GOT3 (cell line): ENCODE data around the gene ASPG.

Source experiments
- DNase-seq: peaks from one replicate; lab custom pipeline; 2025; ENCODE audit warnings: mixed read lengths; lab: John Stamatoyannopoulos, UW

ASPG gene

DNA sequence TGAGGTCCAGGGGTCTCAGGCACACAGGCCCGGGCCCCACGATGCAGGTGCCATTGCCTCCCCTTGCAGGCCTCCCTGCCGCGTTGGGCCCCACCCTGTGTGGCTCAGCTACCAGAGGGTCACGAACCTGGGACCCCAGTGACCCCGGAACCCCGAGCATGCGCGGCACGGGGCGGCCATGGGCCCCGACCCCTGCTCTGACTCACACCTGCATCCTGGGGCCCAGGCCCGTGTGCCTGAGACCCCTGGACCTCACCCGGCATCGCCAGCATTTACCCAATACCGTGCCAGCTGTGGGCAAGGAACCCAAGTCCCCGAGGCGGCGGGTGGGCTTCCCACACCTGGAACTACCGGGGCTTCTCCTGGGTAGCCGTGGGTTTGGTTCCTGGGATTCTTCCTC lies 78.0 kb downstream of the ASPG start:
- DNase-seq = no peak

DNA sequence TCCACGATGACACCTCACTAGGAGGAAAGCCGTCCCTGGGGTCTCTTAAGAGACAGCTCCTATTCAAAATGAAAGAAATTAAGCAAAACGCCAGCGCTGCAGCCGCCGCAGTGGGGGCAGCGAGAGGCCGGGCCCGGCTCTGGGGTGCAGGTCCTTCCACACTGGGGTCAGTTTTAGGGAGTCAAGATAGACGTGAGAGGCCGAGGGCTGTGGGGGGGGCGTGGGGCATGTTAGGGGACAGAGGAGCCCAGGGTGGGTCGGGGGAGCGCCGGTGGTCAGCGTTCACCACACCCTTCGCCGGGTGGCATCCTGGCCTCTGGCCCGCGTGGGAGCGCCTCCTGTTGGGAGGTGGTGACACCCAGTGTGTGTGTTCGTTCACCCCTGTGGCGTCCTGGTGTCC lies 78.5 kb downstream of the ASPG start:
- no peak for DNase-seq

DNA sequence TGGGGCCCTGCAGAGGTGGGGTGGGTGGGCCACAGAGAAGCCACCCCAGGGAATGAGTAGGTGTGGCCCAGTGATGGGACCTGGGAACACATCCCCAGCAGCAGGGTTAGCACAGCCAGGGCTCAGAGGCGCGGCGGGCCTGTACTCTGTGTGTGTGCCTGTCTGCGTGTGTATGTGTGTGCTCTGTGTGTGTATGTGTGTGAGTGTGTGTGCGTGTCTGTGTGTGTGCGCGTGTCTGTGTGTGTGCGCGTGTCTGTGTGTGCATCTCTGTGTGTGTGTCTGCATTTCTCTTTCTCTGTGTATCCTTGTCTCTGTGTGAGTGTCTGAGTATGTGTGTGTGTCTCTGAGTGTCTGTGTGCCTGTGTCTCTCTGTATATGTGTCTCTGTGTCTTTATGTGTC lies 79.0 kb downstream of the ASPG start:
- DNase-seq = no peak
